Measurements from ENCODE around the gene ADCY10. TPM values are rescaled to one million over a fixed set of nuclear protein-coding genes. Genes with fewer than 3 reads are reported as not detected.
"Not testable (repeated sequence)": the region's sequence is repeated elsewhere in the genome, so short reads cannot be mapped to it uniquely, and the experiment has no call there.

ADCY10 gene
- total RNA-seq, 8 experiments from 2014 or later, result 0.04 to 1.3 (median 0.60) TPM; not detected in 1

DNA sequence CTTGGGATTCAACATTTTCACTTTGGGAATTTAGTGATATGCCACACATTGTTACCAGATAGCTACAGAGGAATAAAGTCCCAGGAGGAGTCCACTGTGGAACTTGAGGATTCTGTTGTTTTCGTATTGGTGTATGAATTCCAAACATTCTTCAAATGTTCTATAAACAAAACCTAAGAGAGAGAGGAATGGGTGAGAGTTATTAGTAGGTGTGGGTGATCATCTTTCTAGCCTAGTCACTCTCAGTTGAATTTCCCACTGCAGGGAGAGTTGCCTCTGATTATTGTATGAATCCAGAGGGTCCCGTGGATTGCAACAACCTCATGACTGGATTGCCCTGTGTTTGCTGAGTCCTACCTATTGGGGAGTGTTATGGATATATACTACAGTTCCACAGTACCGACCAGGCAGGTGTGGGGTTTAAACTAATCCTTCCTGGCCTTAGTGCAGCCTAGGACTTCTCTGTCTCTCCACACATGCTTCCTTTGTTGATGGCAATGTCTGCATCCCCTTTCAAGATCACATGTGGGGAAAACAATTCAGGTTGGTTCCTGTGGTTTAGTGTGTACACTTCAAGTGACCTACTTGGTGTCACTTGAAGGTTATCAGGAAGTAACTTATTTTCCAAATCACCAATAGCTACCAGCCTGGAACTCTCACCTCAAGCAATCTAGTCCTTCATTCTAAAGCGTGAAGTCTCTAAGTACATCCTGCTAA, 91.8 kb downstream of the ADCY10 start:
- Histone ChIP-seq H3K4me1 (replicated peaks in 1 of 2) (no peaks in the 10 kb centered on the region), H3K27ac (no peak overlapping the region), H3K4me3 (no peak overlapping the region)
- WGBS, 10 experiments, result 50 to 100% (median 92%) methylated on average over 1 to 4 of the region's 4 CpGs; no CpG with 5 or more reads in 1 of the 10 experiments
- no peak for ATAC-seq (replicated peaks in 6 of 8)
- in situ Hi-C loops (cut with MboI; ENCODE audit: low pct_unique_long_range_greater_than_20kb in 2 of 9, low sequenced_read_pairs in 9 of 9, unreplicated experiment in 9 of 9), result no loop called here

- Histone ChIP-seq H3K4me1 (replicated peaks in 1 of 2) (no peaks in the 10 kb centered on the region), H3K27ac (no peak overlapping the region), H3K4me3 (no peak overlapping the region)
- WGBS, 10 experiments, result 67 to 100% (median 93%) methylated on average over 1 to 6 of the region's 6 CpGs; no CpG with 5 or more reads in 3 of the 10 experiments
- in situ Hi-C loops (cut with MboI; ENCODE audit: low pct_unique_long_range_greater_than_20kb in 2 of 9, low sequenced_read_pairs in 9 of 9, unreplicated experiment in 9 of 9), result no loop called here
- no peak for ATAC-seq (replicated peaks in 6 of 8)
Observed at GRCh38 chr1:167821356-167821685, 92.6 kb downstream of the ADCY10 start.

- 40 to 95% (median 86%) methylated on average over 1 to 11 of the region's 12 CpGs for WGBS, 10 experiments
- no peaks in the 10 kb centered on the region for H3K4me1 ChIP-seq (replicated peaks in 1 of 2)
- no peak overlapping the region for H3K27ac ChIP-seq
- ATAC-seq (replicated peaks in 6 of 8), result no peak
- no peak overlapping the region for H3K4me3 ChIP-seq
- in situ Hi-C loops (cut with MboI; ENCODE audit: low pct_unique_long_range_greater_than_20kb in 2 of 9, low sequenced_read_pairs in 9 of 9, unreplicated experiment in 9 of 9), result no loop called here
Observed at GRCh38 chr1:167820684-167821355, 93.1 kb downstream of the ADCY10 start.

DNA sequence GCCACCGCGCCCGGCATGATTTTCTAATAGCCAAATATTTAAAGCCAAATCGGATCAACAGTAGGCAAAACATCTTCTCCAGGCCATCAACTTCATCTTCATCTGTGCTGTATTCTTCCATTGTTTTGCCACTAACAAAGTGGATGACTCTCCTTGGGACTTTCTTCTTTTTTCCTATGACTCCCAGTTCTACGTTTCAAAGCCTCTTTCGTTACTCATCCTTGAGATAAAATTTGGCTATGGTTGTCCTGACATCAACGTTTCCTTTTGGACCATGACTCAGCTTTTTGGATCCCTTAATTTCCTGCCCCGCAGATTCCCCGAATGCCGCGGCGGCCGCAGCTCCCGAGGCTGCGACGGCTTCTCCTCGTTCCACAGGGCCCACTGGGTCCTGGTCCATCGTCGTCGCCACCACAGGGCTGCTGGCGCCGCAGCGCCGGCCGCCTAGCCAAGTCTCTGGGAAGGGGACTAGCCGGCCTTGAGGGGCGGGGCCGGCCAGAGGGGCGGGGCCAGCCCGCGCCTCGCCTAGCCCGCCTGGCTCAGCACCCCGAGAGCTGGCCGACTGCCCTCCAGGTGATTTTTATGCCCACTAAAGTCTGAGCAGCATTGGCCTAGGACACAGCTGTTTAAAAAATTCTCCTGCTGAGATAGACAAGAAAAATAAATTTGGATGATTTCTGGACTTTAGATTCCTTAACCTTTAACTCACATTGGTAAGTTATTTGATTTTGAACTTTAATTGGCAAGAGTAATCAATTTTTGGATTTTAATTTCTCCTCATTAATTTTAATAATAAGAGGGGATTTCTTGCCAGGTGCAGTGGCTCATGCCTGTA, 93.9 kb downstream of the ADCY10 start:
- Histone ChIP-seq H3K27ac (no peak overlapping the region), H3K4me3 (peak overlapping the region in 4 of 5 donors; percentile 13 to 28 (median 18)), H3K4me1 (replicated peaks in 1 of 2) (no peaks in the 10 kb centered on the region)
- 0 to 80% (median 30%) methylated on average over 5 to 27 of the region's 35 CpGs; no CpG with 5 or more reads in 3 of the 10 experiments for WGBS, 10 experiments
- in situ Hi-C loops (cut with MboI; ENCODE audit: low pct_unique_long_range_greater_than_20kb in 2 of 9, low sequenced_read_pairs in 9 of 9, unreplicated experiment in 9 of 9), result no loop called here
- peak; percentile 76 to 100 (median 98) for ATAC-seq (replicated peaks in 6 of 8)

DNA sequence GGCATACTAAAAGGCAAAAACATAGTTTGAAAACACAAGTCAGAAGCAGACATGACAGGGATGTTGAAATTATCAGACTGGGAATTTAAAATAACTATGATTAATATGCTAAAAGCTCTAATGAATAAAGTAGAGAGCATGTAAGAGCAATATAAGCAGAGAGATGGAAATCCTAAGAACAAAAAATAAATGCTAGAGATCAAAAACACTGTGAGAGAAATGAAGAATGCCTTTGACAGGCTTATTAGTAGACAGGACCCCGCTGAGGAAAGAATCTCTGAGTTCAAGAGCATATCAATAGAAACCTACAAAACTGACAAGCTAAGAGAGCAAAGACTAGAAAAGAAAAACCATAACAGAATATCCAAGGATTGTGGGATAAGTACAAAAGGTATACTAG, 98.3 kb downstream of the ADCY10 start:
- in situ Hi-C loops (cut with MboI; ENCODE audit: low pct_unique_long_range_greater_than_20kb in 2 of 9, low sequenced_read_pairs in 9 of 9, unreplicated experiment in 9 of 9), result no loop called here

DNA sequence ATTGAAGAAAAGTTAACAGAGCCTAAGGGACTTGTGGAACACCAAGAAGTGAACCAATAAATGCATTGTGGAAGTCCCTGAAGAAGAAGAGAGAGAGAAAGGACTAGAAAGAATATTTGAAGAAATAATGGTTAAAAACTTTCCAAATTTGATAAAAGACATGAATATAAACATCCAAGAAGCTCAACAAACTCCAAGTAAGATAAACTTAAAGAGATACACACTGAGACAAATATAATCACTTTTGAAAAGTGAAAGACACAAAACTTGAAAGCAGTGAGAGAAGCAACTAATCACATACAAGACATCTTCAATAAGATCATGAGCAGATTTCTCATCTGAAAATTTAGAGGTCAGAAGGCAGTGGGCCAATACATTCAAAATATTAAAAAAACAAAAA, 101.0 kb downstream of the ADCY10 start:
- no peak overlapping the region for H3K27ac ChIP-seq
- H3K4me1 ChIP-seq (replicated peaks in 1 of 2), result no peaks in the 10 kb centered on the region
- no peak overlapping the region for H3K4me3 ChIP-seq
- in situ Hi-C loops (cut with MboI; ENCODE audit: low pct_unique_long_range_greater_than_20kb in 2 of 9, low sequenced_read_pairs in 9 of 9, unreplicated experiment in 9 of 9), result no loop called here
- ATAC-seq (replicated peaks in 6 of 8), result no peak

More for the DNA sequence above, 98.3 kb downstream of the ADCY10 start:
- H3K4me1 ChIP-seq (replicated peaks in 1 of 2), result no peaks in the 10 kb centered on the region
- no peak overlapping the region for H3K4me3 ChIP-seq
- H3K27ac ChIP-seq, result no peak overlapping the region
- WGBS, 10 experiments, result 43 to 100% (median 86%) methylated on average over 1 of the region's 1 CpG
- no peak for ATAC-seq (replicated peaks in 6 of 8)

- Histone ChIP-seq H3K4me3 (no peak overlapping the region), H3K4me1 (replicated peaks in 1 of 2) (no peaks in the 10 kb centered on the region), H3K27ac (no peak overlapping the region)
- ATAC-seq (replicated peaks in 6 of 8), result no peak
- WGBS, 10 experiments, result 24 to 100% (median 73%) methylated on average over 1 to 3 of the region's 3 CpGs
- in situ Hi-C loops (cut with MboI; ENCODE audit: low pct_unique_long_range_greater_than_20kb in 2 of 9, low sequenced_read_pairs in 9 of 9, unreplicated experiment in 9 of 9), result loop anchor here in 1 of 9 experiments (10.0 kb wide), 1 partner anchor 84 kb away; the partner anchor contains the start of gene MPZL1
Observed at GRCh38 chr1:167808690-167809089, 105.2 kb downstream of the ADCY10 start.

DNA sequence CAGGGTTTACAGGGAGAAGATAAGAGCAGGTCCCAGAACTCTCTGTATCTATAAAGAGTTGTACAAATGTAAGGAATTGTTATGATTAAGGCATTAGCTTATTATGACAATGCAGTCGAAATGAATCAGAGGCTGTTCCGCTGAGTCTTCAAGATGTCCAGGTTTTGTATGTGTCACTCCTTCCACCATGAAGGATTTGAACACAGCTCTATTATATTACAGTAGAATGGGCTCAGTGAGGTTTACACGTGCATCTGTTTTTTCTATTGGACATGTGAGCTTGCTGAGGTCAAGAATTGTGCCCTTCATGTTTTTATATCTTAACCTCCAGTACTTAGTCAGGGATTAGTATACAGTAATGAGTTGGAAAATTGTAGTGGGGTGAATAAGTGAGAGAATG, 105.8 kb downstream of the ADCY10 start:
- H3K4me3 ChIP-seq, result no peak overlapping the region
- WGBS, 10 experiments, result 10 to 100% (median 87%) methylated on average over 1 to 3 of the region's 3 CpGs; no CpG with 5 or more reads in 2 of the 10 experiments
- no peak for ATAC-seq (replicated peaks in 6 of 8)
- in situ Hi-C loops (cut with MboI; ENCODE audit: low pct_unique_long_range_greater_than_20kb in 2 of 9, low sequenced_read_pairs in 9 of 9, unreplicated experiment in 9 of 9), result loop anchor here in 1 of 9 experiments (10.0 kb wide), 1 partner anchor 83 kb away; the partner anchor contains the start of gene MPZL1
- H3K27ac ChIP-seq, result no peak overlapping the region
- no peaks in the 10 kb centered on the region for H3K4me1 ChIP-seq (replicated peaks in 1 of 2)

DNA sequence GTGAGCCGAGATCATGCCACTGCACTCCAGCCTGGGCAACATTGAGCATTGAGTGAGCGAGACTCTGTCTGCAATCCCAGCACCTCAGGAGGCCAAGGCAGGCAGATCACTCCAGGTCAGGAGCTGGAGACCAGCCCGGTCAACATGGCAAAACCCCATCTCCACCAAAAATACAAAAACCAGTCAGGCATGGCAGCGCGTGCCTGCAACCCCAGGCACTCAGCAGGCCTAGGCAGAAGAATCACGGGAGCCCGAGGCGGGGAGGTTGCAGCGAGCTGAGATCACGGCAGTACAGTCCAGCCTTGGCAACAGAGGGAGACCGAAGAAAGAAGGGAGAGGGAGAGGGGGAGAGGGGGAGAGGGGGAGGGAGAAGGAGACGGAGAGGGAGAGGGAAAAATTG, 107.3 kb downstream of the ADCY10 start:
- ATAC-seq (replicated peaks in 6 of 8); H3K4me3 ChIP-seq; H3K27ac ChIP-seq; H3K4me1 ChIP-seq (replicated peaks in 1 of 2): not testable (repeated sequence)
- in situ Hi-C loops (cut with MboI; ENCODE audit: low pct_unique_long_range_greater_than_20kb in 2 of 9, low sequenced_read_pairs in 9 of 9, unreplicated experiment in 9 of 9), result loop anchor here in 1 of 9 experiments (10.0 kb wide), 1 partner anchor 82 kb away; the partner anchor contains the start of gene MPZL1
- WGBS, 10 experiments, result 87 to 100% (median 93%) methylated on average over 1 to 3 of the region's 12 CpGs; no CpG with 5 or more reads in 7 of the 10 experiments

DNA sequence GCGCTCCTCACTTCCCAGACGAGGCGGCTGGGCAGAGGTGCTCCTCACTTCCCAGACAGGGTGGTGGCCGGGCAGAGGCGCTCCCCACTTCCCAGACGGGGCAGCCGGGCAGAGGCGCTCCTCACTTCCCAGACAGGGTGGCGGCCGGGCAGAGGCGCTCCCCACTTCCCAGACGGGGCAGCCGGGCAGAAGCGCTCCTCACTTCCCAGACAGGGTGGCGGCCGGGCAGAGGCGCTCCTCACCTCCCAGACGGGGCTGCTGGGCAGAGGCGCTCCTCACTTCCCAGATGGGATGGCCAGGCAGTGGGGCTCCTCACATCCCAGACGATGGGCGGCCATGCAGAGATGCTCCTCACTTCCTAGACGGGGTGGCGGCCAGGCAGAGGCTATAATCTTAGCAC, 107.7 kb downstream of the ADCY10 start:
- ATAC-seq (replicated peaks in 6 of 8); H3K4me3 ChIP-seq; H3K4me1 ChIP-seq (replicated peaks in 1 of 2); H3K27ac ChIP-seq: not testable (repeated sequence)
- WGBS, 10 experiments, result 89 to 96% methylated on average over 7 to 9 of the region's 23 CpGs; no CpG with 5 or more reads in 8 of the 10 experiments
- in situ Hi-C loops (cut with MboI; ENCODE audit: low pct_unique_long_range_greater_than_20kb in 2 of 9, low sequenced_read_pairs in 9 of 9, unreplicated experiment in 9 of 9), result loop anchor here in 1 of 9 experiments (10.0 kb wide), 1 partner anchor 81 kb away; the partner anchor contains the start of gene MPZL1

- ATAC-seq (replicated peaks in 6 of 8), result no peak
Observed at GRCh38 chr1:167805041-167805556, 108.8 kb downstream of the ADCY10 start.

GRCh38 chr1:167803358-167804207, 110.4 kb downstream of the ADCY10 start:
- Histone ChIP-seq H3K4me3 (no peak overlapping the region), H3K27ac (no peak overlapping the region), H3K4me1 (replicated peaks in 1 of 2) (no peaks in the 10 kb centered on the region)
- ATAC-seq (replicated peaks in 6 of 8), result peak in 4 of 8 experiments; percentile 54 to 100 (median 99)
- 0 to 77% (median 3%) methylated on average over 1 to 10 of the region's 12 CpGs; no CpG with 5 or more reads in 1 of the 10 experiments for WGBS, 10 experiments
- in situ Hi-C loops (cut with MboI; ENCODE audit: low pct_unique_long_range_greater_than_20kb in 2 of 9, low sequenced_read_pairs in 9 of 9, unreplicated experiment in 9 of 9), result loop anchor here in 1 of 9 experiments (10.0 kb wide), 1 partner anchor 79 kb away; the partner anchor contains the start of gene MPZL1

More at GRCh38 chr1:167805041-167805556, 108.8 kb downstream of the ADCY10 start:
- WGBS, 10 experiments, result 37 to 100% (median 85%) methylated on average over 1 to 4 of the region's 4 CpGs; no CpG with 5 or more reads in 1 of the 10 experiments
- in situ Hi-C loops (cut with MboI; ENCODE audit: low pct_unique_long_range_greater_than_20kb in 2 of 9, low sequenced_read_pairs in 9 of 9, unreplicated experiment in 9 of 9), result loop anchor here in 1 of 9 experiments (10.0 kb wide), 1 partner anchor 80 kb away; the partner anchor contains the start of gene MPZL1
- Histone ChIP-seq H3K4me3 (no peak overlapping the region), H3K27ac (no peak overlapping the region), H3K4me1 (replicated peaks in 1 of 2) (no peaks in the 10 kb centered on the region)
